ENCODE measurements around the gene ALKBH2.

DNA sequence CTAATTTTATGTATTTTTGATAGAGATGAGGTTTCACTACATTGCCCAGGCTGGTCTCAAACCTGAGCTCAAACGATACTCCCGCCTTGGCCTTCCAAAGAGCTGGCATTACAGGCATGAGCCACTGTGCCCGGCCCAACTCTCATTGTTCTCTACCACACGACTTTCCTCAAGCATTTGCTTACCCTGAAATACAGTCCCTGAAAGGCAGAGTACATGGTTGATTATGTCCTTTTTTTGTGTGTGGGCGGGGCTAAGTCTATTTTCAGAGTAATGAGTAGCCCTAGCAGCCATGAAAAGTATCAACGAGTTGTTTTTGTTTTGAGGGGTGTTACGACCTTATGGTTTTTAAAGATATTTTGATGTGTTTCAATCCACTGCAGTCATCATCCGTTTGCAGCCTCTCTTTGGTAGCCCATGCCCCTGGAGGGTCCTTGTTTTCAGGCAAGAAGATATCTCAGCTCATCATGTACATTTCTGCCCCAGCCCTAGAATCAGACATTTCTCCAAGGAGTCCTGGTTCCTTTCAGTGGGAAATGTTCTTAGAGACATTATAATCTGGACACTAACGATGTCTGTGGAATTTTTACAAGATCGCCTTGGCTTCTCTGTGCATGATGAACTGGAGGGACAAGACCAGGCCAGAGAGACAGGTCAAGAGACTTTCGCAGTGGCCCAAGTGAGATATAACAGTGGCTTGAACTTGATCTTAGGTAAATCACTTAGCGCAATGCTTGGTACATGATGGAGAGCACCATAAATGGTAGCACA is 31.8 kb upstream of the ALKBH2 start:
- TF ChIP-seq EZH2phosphoT487 (IDR thresholded peaks at IDR 0.05; ENCODE audit: insufficient read depth, low read depth) (no peak), EZH2 (IDR thresholded peaks at IDR 0.05; ENCODE audit: insufficient read depth, poor library complexity, severe bottlenecking) (no peak)
